Smooth muscle cell (in vitro differentiated cells): ENCODE data around the gene POLD2. TPM values are rescaled to one million over a fixed set of nuclear protein-coding genes. Genes with fewer than 3 reads are reported as not detected.

ENCODE experiments used
- DNase-seq: peaks from one replicate; lab custom pipeline; 2025; ENCODE audit not compliant: unreplicated experiment; lab: John Stamatoyannopoulos, UW
- H2AFZ ChIP-seq: fragments of 200-600 bp; sonication (generic); 2 replicates; pipeline ENCODE4 v1.6.0; 2016; ENCODE audit warnings: antibody characterized with exemption, low read depth, mild to moderate bottlenecking
- H3F3A ChIP-seq: fragments of 200-600 bp; sonication (generic); 2 replicates; pipeline ENCODE4 v1.6.0; 2017; ENCODE audit warnings: antibody characterized with exemption, low read depth
- H3K27ac ChIP-seq: fragments of 200-600 bp; sonication (generic); 2 replicates; pipeline ENCODE4 v1.5.1; 2016; ENCODE audit warnings: low read depth, mild to moderate bottlenecking
- H3K27me3 ChIP-seq: fragments of 200-600 bp; sonication (generic); 2 replicates; pipeline ENCODE4 v1.6.1; 2016; ENCODE audit warnings: low read depth, mild to moderate bottlenecking
- H3K36me3 ChIP-seq: fragments of 200-600 bp; sonication (generic); 2 replicates; pipeline ENCODE4 v1.5.1; 2016; ENCODE audit warnings: low read depth
- H3K4me1 ChIP-seq: fragments of 200-600 bp; sonication (generic); 2 replicates; pipeline ENCODE4 v1.5.1; 2016; ENCODE audit warnings: low read depth
- H3K4me2 ChIP-seq: fragments of 200-600 bp; sonication (generic); 2 replicates; pipeline ENCODE4 v1.6.0; 2016; ENCODE audit warnings: mild to moderate bottlenecking
- H3K4me3 ChIP-seq: fragments of 200-600 bp; sonication (generic); 2 replicates; pipeline ENCODE4 v1.5.1; 2016; ENCODE audit warnings: mild to moderate bottlenecking
- H3K79me2 ChIP-seq: fragments of 200-600 bp; sonication (generic); 2 replicates; pipeline ENCODE4 v1.6.0; 2016; ENCODE audit warnings: low read depth, mild to moderate bottlenecking
- H3K9ac ChIP-seq: fragments of 200-600 bp; sonication (generic); 2 replicates; pipeline ENCODE4 v1.6.0; 2016; ENCODE audit warnings: low read depth
- H3K9me3 ChIP-seq: fragments of 200-600 bp; sonication (generic); replicated peaks from 2 replicates; pipeline ENCODE4 v1.5.1; 2016; ENCODE audit warnings: low read depth
- H4K20me1 ChIP-seq: fragments of 200-600 bp; sonication (generic); 2 replicates; pipeline ENCODE4 v1.6.0; 2016; ENCODE audit warnings: low read depth
- CTCF ChIP-seq: fragments of 200-600 bp; sonication (generic); IDR thresholded peaks from 2 replicates; pipeline ENCODE4 v1.5.1; 2017; ENCODE audit warnings: borderline replicate concordance, mild to moderate bottlenecking, antibody characterized with exemption; ENCODE audit not compliant: insufficient read depth, poor library complexity, severe bottlenecking
- WGBS: methylation state at CpG from one replicate; pipeline ENCODE4 v1.1.7; 2016; ENCODE audit warnings: low lambda C conversion rate; 5-methylcytosine and 5-hydroxymethylcytosine counted together
- polyA plus RNA-seq: library from polyadenylated mRNA; unstranded; fragments of >200 nt; fragmentation: Nextera tagmentation; extraction: Ambion mirVana; gene quantifications from 2 replicates; pipeline ENCODE4 v1.2.1, GENCODE V29; 2016
- total RNA-seq: library from RNA; depleted of rRNA; stranded (reverse); fragments of >200 nt; gene quantifications from 2 replicates; pipeline ENCODE4 v1.2.3, GENCODE V29; 2014

POLD2 gene
- total and polyA plus RNA-seq, 2 experiments from 2014 or later: 45.5 to 151 TPM

DNA sequence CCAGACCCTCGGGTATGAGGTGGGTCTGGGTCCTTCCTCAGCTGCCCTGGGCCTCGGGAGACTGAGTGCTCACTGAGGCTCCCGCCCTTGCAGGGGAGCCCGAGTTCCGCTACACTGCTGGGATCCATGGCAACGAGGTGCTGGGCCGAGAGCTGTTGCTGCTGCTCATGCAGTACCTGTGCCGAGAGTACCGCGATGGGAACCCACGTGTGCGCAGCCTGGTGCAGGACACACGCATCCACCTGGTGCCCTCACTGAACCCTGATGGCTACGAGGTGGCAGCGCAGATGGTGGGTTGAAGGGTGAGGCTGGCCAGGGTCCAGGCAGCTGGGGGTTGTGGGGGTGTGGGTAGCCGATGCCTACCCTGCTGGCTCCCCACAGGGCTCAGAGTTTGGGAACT lies 11.6 kb downstream of the POLD2 start:
- H3K79me2 ChIP-seq: no peaks in the 10 kb centered on the region
- TF ChIP-seq CTCF: no peak
- 94% methylated on average over 16 of the region's 16 CpGs for WGBS
- no peak overlapping the region for H3K4me2 ChIP-seq
- no peaks in the 10 kb centered on the region for H3K27me3 ChIP-seq
- H3K4me1 ChIP-seq: no peaks in the 10 kb centered on the region
- H3K9me3 ChIP-seq: no peaks in the 10 kb centered on the region
- H3K27ac ChIP-seq: no peak overlapping the region
- no peak for DNase-seq
- H3K9ac ChIP-seq: no peak overlapping the region
- no peak overlapping the region for H2AFZ ChIP-seq
- no peaks in the 10 kb centered on the region for H3K36me3 ChIP-seq
- no peak overlapping the region for H3K4me3 ChIP-seq
- H4K20me1 ChIP-seq: peaks cover 4% of the 10 kb centered on the region
- H3F3A ChIP-seq: no peaks in the 10 kb centered on the region

- Histone ChIP-seq H3K9me3 (no peaks in the 10 kb centered on the region), H3F3A (no peaks in the 10 kb centered on the region), H3K4me1 (no peaks in the 10 kb centered on the region), H3K4me3 (no peak overlapping the region), H3K4me2 (no peak overlapping the region), H3K27ac (no peak overlapping the region), H2AFZ (no peak overlapping the region), H3K79me2 (peaks cover 8% of the 10 kb centered on the region), H3K36me3 (no peaks in the 10 kb centered on the region), H4K20me1 (peaks cover 12% of the 10 kb centered on the region), H3K27me3 (no peaks in the 10 kb centered on the region), H3K9ac (no peak overlapping the region)
- DNase-seq: no peak
- TF ChIP-seq CTCF: no peak
- WGBS: 93% methylated on average over 27 of the region's 27 CpGs
Measured at GRCh38 chr7:44110719-44111635, 12.4 kb downstream of the POLD2 start.

GRCh38 chr7:44109991-44110390 lies 13.4 kb downstream of the POLD2 start:
- no peaks in the 10 kb centered on the region for H3K27me3 ChIP-seq
- TF ChIP-seq CTCF: no peak
- no peak overlapping the region for H3K27ac ChIP-seq
- WGBS: 96% methylated on average over 18 of the region's 18 CpGs
- H3K36me3 ChIP-seq: no peaks in the 10 kb centered on the region
- H3K4me3 ChIP-seq: no peak overlapping the region
- no peaks in the 10 kb centered on the region for H3F3A ChIP-seq
- DNase-seq: no peak
- no peaks in the 10 kb centered on the region for H3K4me1 ChIP-seq
- peaks cover 18% of the 10 kb centered on the region for H4K20me1 ChIP-seq
- no peak overlapping the region for H2AFZ ChIP-seq
- H3K9ac ChIP-seq: no peak overlapping the region
- H3K4me2 ChIP-seq: no peak overlapping the region
- peaks cover 18% of the 10 kb centered on the region for H3K79me2 ChIP-seq
- no peaks in the 10 kb centered on the region for H3K9me3 ChIP-seq
